KMS-11 (cell line): Measurements from ENCODE around the gene APOA4.
"Not testable (repeated sequence)": the region's sequence is repeated elsewhere in the genome, so short reads cannot be mapped to it uniquely, and the experiment has no call there.

Experiments used
- H2AFZ ChIP-seq: fragments of 200-600 bp; sonication (generic); 2 replicates; pipeline ENCODE4 v1.6.1; 2016; ENCODE audit warnings: antibody characterized with exemption, mixed run types, low read depth
- H3K27ac ChIP-seq: fragments of 200-600 bp; sonication (generic); 2 replicates; pipeline ENCODE4 v1.6.1; 2016; ENCODE audit warnings: mild to moderate bottlenecking, mixed run types
- H3K27me3 ChIP-seq: fragments of 200-600 bp; sonication (generic); 2 replicates; pipeline ENCODE4 v1.6.1; 2017; ENCODE audit warnings: mild to moderate bottlenecking, low read depth, mixed run types, moderate library complexity; ENCODE audit not compliant: insufficient read depth
- H3K36me3 ChIP-seq: fragments of 200-600 bp; sonication (generic); 2 replicates; pipeline ENCODE4 v1.6.1; 2017; ENCODE audit warnings: mild to moderate bottlenecking, mixed run types; ENCODE audit not compliant: insufficient read depth
- H3K4me1 ChIP-seq: fragments of 200-600 bp; sonication (generic); 2 replicates; pipeline ENCODE4 v1.6.1; 2016; ENCODE audit warnings: mild to moderate bottlenecking, low read depth, mixed run types; ENCODE audit not compliant: poor library complexity, severe bottlenecking
- H3K4me2 ChIP-seq: fragments of 200-600 bp; sonication (generic); 2 replicates; pipeline ENCODE4 v1.7.0; 2016; ENCODE audit warnings: mild to moderate bottlenecking, mixed run types
- H3K4me3 ChIP-seq: fragments of 200-600 bp; sonication (generic); IDR thresholded peaks from 2 replicates; pipeline ENCODE4 v1.6.1; 2017; ENCODE audit warnings: low read depth, low read length, mixed read lengths; ENCODE audit not compliant: insufficient read depth
- H3K79me2 ChIP-seq: fragments of 200-600 bp; sonication (generic); 2 replicates; pipeline ENCODE4 v1.6.1; 2016; ENCODE audit warnings: low read depth, mixed run types; ENCODE audit not compliant: insufficient read depth
- H3K9ac ChIP-seq: fragments of 200-600 bp; sonication (generic); 2 replicates; pipeline ENCODE4 v1.6.1; 2016; ENCODE audit warnings: mild to moderate bottlenecking, mixed run types
- H4K20me1 ChIP-seq: fragments of 200-600 bp; sonication (generic); 2 replicates; pipeline ENCODE4 v1.6.1; 2016; ENCODE audit warnings: mild to moderate bottlenecking, mixed run types; ENCODE audit not compliant: insufficient read depth
- TF ChIP-seq, protein P1 (sequence below): fragments of 200-600 bp; sonication (generic); conservative IDR thresholded peaks from 2 replicates; pipeline ENCODE4 v1.6.1; 2017; ENCODE audit warnings: low read depth, mild to moderate bottlenecking, antibody characterized with exemption, low read length, moderate library complexity, mixed read lengths

The APOA4 gene

GRCh38 chr11:116804001-116804400 is 19.1 kb downstream of the APOA4 start:
- H3K79me2 ChIP-seq, result no peaks in the 10 kb centered on the region
- no peak overlapping the region for H2AFZ ChIP-seq
- no peaks in the 10 kb centered on the region for H3K27me3 ChIP-seq
- no peak overlapping the region for H3K27ac ChIP-seq
- H3K9ac ChIP-seq, result no peak overlapping the region
- H3K36me3 ChIP-seq, result no peaks in the 10 kb centered on the region
- H3K4me3 ChIP-seq, result no peak overlapping the region
- H3K4me1 ChIP-seq, result no peaks in the 10 kb centered on the region
- no peaks in the 10 kb centered on the region for H4K20me1 ChIP-seq
- TF ChIP-seq, protein P1, sequence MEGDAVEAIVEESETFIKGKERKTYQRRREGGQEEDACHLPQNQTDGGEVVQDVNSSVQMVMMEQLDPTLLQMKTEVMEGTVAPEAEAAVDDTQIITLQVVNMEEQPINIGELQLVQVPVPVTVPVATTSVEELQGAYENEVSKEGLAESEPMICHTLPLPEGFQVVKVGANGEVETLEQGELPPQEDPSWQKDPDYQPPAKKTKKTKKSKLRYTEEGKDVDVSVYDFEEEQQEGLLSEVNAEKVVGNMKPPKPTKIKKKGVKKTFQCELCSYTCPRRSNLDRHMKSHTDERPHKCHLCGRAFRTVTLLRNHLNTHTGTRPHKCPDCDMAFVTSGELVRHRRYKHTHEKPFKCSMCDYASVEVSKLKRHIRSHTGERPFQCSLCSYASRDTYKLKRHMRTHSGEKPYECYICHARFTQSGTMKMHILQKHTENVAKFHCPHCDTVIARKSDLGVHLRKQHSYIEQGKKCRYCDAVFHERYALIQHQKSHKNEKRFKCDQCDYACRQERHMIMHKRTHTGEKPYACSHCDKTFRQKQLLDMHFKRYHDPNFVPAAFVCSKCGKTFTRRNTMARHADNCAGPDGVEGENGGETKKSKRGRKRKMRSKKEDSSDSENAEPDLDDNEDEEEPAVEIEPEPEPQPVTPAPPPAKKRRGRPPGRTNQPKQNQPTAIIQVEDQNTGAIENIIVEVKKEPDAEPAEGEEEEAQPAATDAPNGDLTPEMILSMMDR, result no peak
- no peak overlapping the region for H3K4me2 ChIP-seq

DNA sequence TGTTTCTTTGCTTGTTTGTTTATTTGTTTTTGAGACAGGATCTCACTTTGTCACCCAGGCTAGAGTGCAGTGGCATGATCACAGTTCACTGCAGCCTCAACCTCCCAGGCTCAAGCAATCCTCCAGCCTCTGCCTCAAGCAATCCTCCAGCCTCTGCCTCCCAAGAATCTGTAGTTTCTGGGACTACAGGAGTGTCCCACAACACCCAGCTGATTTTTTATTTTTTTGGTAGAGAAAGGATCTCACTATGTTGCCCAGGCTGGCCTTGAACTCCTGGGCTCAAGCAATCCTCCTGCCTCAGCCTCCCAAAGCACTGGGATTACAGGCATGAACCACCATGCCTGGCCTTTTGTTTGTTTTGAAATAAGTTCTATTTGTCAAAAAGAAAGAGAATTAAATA is 21.4 kb downstream of the APOA4 start:
- H3K4me2 ChIP-seq, H4K20me1 ChIP-seq, H3K9ac ChIP-seq, H3K27me3 ChIP-seq, H3K36me3 ChIP-seq, H3K79me2 ChIP-seq, H3K4me3 ChIP-seq, H3K27ac ChIP-seq, H2AFZ ChIP-seq, H3K4me1 ChIP-seq: not testable (repeated sequence)

DNA sequence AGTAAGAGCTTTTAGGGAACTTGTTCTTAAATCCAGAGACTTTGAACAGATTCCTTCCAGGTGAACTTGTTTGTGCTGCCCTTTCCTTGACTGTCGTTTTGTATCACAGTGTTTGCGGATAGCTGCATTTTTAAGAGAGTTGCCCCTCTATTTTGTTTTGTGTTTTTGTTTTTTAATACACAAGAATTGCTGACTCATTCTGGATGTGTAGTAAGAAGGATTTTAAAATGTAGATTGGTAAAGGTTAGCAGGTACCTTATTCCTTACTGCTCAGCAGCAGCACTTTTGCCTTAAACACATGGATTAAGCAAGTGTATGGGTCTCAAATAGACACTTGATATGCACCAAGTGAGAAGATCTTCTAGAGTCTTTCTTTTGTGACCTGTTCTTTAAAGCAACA is 22.5 kb downstream of the APOA4 start:
- Histone ChIP-seq H2AFZ (no peak overlapping the region), H3K27me3 (no peaks in the 10 kb centered on the region), H3K9ac (no peak overlapping the region), H3K36me3 (no peaks in the 10 kb centered on the region), H4K20me1 (no peaks in the 10 kb centered on the region), H3K27ac (no peak overlapping the region), H3K4me2 (no peak overlapping the region), H3K4me1 (no peaks in the 10 kb centered on the region), H3K79me2 (no peaks in the 10 kb centered on the region), H3K4me3 (no peak overlapping the region)
- TF ChIP-seq, protein P1, result no peak

DNA sequence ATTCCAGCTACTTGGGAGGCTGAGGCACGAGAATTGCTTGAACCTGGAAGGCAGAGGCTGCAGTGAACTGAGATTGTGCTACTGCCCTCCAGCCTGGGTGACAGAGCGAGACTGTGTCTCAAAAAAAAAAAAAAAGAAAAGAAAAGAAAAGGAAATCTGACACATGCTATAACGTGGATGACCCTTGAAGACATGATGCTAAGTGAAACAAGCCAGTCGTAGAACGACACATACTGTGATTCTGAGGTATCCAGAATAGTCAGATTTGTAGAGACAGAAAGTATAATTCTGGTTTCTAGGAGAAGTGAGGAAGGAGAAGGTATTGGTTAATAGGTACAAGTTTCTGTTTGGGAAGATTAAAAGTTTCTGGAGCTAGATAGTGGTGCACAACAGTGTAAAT is 24.7 kb downstream of the APOA4 start:
- Histone ChIP-seq H4K20me1 (no peaks in the 10 kb centered on the region), H3K4me3 (no peak overlapping the region), H3K79me2 (no peaks in the 10 kb centered on the region), H3K4me2 (no peak overlapping the region), H3K36me3 (no peaks in the 10 kb centered on the region), H3K4me1 (no peaks in the 10 kb centered on the region), H2AFZ (no peak overlapping the region), H3K27ac (no peak overlapping the region), H3K9ac (no peak overlapping the region), H3K27me3 (no peaks in the 10 kb centered on the region)
- TF ChIP-seq, protein P1, result no peak

DNA sequence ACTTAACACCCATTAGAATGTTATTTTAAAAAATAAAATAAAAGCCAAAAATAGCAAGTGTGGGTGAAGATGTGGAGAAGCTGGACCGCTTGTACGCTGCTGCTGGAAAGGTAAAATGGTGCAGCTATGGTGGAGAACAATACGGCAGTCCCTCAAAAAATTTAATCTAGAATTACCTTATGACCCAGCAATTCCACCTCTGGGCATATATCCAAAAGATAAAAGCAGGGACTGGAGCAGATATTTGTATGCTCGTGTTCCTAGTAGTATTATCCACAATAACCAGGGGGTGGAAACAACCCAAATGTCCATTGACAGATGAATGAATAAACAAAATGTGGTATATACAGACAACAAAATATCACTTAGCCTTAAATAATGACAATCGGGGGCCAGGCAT is 25.3 kb downstream of the APOA4 start:
- Histone ChIP-seq H3K4me2 (no peak overlapping the region), H4K20me1 (no peaks in the 10 kb centered on the region), H3K27me3 (no peaks in the 10 kb centered on the region), H3K79me2 (no peaks in the 10 kb centered on the region), H3K27ac (no peak overlapping the region), H3K4me3 (no peak overlapping the region), H3K36me3 (no peaks in the 10 kb centered on the region), H2AFZ (no peak overlapping the region), H3K4me1 (no peaks in the 10 kb centered on the region), H3K9ac (no peak overlapping the region)
- TF ChIP-seq, protein P1, result no peak
